HepG2 (cell line): ENCODE measurements around the gene SLC38A1. TPM values are rescaled to one million over a fixed set of nuclear protein-coding genes. Genes with fewer than 3 reads are reported as not detected.

Source experiments
- ATAC-seq: fragments of 200-7000 bp; cut with Tn5 transposase; 3 replicates; pipeline ENCODE4 v1.9.1; 2020; ENCODE audit warnings: mild to moderate bottlenecking, moderate library complexity
- BruUV-seq: library from RNA; stranded (reverse); fragments of 400-500 nt; replicated peaks from 2 replicates; lab custom pipeline; 2021; lab: Mats Ljungman, UMichigan
- CTCF ChIA-PET: fragments of 300-600 bp; formaldehyde crosslinking; extraction: SDS; loops from one replicate; lab custom pipeline; 2021; ENCODE audit warnings: low total read pairs, inconsistent platforms, low intra/inter-chr PET ratio; lab: Yijun Ruan, JAX
- POLR2A ChIA-PET: fragments of 350-600 bp; sonication (Branson Sonifier 250); formaldehyde crosslinking; loops from one replicate; lab custom pipeline; 2020; ENCODE audit warnings: antibody characterized with exemption, inconsistent platforms; lab: Yijun Ruan, JAX
- DNase-seq: peaks from one replicate; pipeline ENCODE4 v3.0.0-alpha.2; 2015; ENCODE audit warnings: low spot score
- FAIRE-seq: peaks from 3 replicates; lab custom pipeline; 2011; peaks lifted over from hg19 to GRCh38; lab: Jason Lieb, UNC
- H2AFZ ChIP-seq: one replicate; pipeline ENCODE4 v1.6.1; 2011; ENCODE audit warnings: low read length, inconsistent platforms
- H3K27ac ChIP-seq: fragments of 300-600 bp; 3 replicates; pipeline ENCODE4 v1.8.0; 2011; ENCODE audit warnings: mixed run types, mild to moderate bottlenecking, mixed read lengths, low read length, inconsistent platforms; ENCODE audit not compliant: insufficient read depth; ENCODE audit errors: extremely low read length
- H3K27me3 ChIP-seq, 2 experiments: fragments of 200-600 bp in 1 of 2; 2 replicates in 1 of 2; 3 replicates in 1 of 2; pipeline versions ENCODE4 v1.6.0 to v1.8.0; 2011; ENCODE audit warnings: low read length in 2 of 2, mild to moderate bottlenecking in 2 of 2, moderate library complexity in 2 of 2, inconsistent platforms in 1 of 2; ENCODE audit not compliant: insufficient read depth in 2 of 2, control insufficient read depth in 1 of 2
- H3K36me3 ChIP-seq, 2 experiments: fragments of 200-600 bp in 1 of 2; replicated peaks in 1 of 2; 2 replicates in 1 of 2; 3 replicates in 1 of 2; pipeline versions ENCODE4 v1.5.1 to v1.8.0; 2011; ENCODE audit warnings: low read length in 2 of 2, inconsistent platforms in 1 of 2; ENCODE audit not compliant: insufficient read depth in 2 of 2, control insufficient read depth in 1 of 2
- H3K4me1 ChIP-seq: 2 replicates; pipeline ENCODE4 v1.5.1; 2012; ENCODE audit warnings: low read length, inconsistent platforms; ENCODE audit not compliant: insufficient read depth
- H3K4me2 ChIP-seq: 2 replicates; pipeline ENCODE4 v1.6.0; 2011; ENCODE audit warnings: low read depth, low read length, inconsistent platforms
- H3K4me3 ChIP-seq, 3 experiments: fragments of 200-600 bp in 1 of 3; sonication (generic), shearing (Covaris generic) in 1 of 3; replicated peaks in 1 of 3; 2 replicates each; pipeline ENCODE4 v1.5.1; 2011 to 2016; ENCODE audit warnings: low read length in 3 of 3, inconsistent platforms in 2 of 3, low read depth in 2 of 3, mild to moderate bottlenecking in 2 of 3, control low read depth in 1 of 3, mixed read lengths in 1 of 3; ENCODE audit not compliant: insufficient read depth in 1 of 3
- H3K79me2 ChIP-seq: one replicate; pipeline ENCODE4 v1.6.1; 2011; ENCODE audit warnings: low read length, inconsistent platforms; ENCODE audit not compliant: insufficient read depth
- H3K9ac ChIP-seq: 2 replicates; pipeline ENCODE4 v1.6.0; 2011; ENCODE audit warnings: mild to moderate bottlenecking, low read depth, low read length, inconsistent platforms; ENCODE audit not compliant: insufficient read depth
- H3K9me3 ChIP-seq: 2 replicates; pipeline ENCODE4 v1.5.1; 2012; ENCODE audit warnings: mild to moderate bottlenecking, low read length
- H4K20me1 ChIP-seq: 2 replicates; pipeline ENCODE4 v1.6.0; 2011; ENCODE audit warnings: inconsistent platforms, mild to moderate bottlenecking, low read length, moderate library complexity; ENCODE audit not compliant: insufficient read depth
- CAMTA2 ChIP-seq: sonication (generic); formaldehyde crosslinking; IDR thresholded peaks from 2 replicates; pipeline ENCODE4 v1.4.0; 2020; ENCODE audit warnings: mild to moderate bottlenecking, missing genetic modification reagents, borderline replicate concordance
- FIP1L1 ChIP-seq: fragments of 200-400 bp; formaldehyde crosslinking; IDR thresholded peaks from 2 replicates; pipeline ENCODE4 v1.6.1; 2018; ENCODE audit warnings: low read depth, mild to moderate bottlenecking, low read length, moderate library complexity, borderline replicate concordance; ENCODE audit not compliant: insufficient read depth
- FOXC1 ChIP-seq: sonication (generic); formaldehyde crosslinking; IDR thresholded peaks from 2 replicates; pipeline ENCODE4 v1.8.0; 2022; ENCODE audit warnings: mild to moderate bottlenecking, missing genetic modification reagents, borderline replicate concordance
- SATB2 ChIP-seq: sonication (generic); formaldehyde crosslinking; IDR thresholded peaks from 2 replicates; pipeline ENCODE4 v1.5.0; 2020; ENCODE audit warnings: missing genetic modification reagents
- ZNF468 ChIP-seq: sonication (generic); formaldehyde crosslinking; IDR thresholded peaks from 2 replicates; pipeline ENCODE4 v1.8.0; 2022; ENCODE audit warnings: mild to moderate bottlenecking, moderate library complexity, missing genetic modification reagents
- ZNF879 ChIP-seq: sonication (generic); formaldehyde crosslinking; IDR thresholded peaks from 2 replicates; pipeline ENCODE4 v1.8.1; 2023; ENCODE audit warnings: missing genetic modification reagents
- ZSCAN12 ChIP-seq: sonication (generic); formaldehyde crosslinking; IDR thresholded peaks from 2 replicates; pipeline ENCODE4 v1.9.0; 2021; ENCODE audit warnings: mild to moderate bottlenecking, missing genetic modification reagents
- WGBS: methylation state at CpG from one replicate; pipeline ENCODE4 v1.1.6; 2017; ENCODE audit warnings: low lambda C conversion rate; 5-methylcytosine and 5-hydroxymethylcytosine counted together
- in situ Hi-C: cut with HindIII; loops from 2 replicates; pipeline ENCODE4 v1.10.0; 2017; ENCODE audit warnings: low pct_unique_long_range_greater_than_20kb; ENCODE audit not compliant: extremely low pct_ligation_motif_present
- intact Hi-C: fragments of 100-400 bp; cut with micrococcal nuclease; formaldehyde crosslinking; loops from one replicate; pipeline ENCODE4 v1.10.0; 2022; ENCODE audit not compliant: unreplicated experiment
- polyA plus RNA-seq, 8 experiments: library from polyadenylated mRNA; depleted of rRNA in 3 of 8; stranded (reverse) in 7 of 8; unstranded in 1 of 8; fragments of >200 nt; fragmentation: Illumina TruSeq in 4 of 8; extraction: Trizol in 4 of 8; gene quantifications; 2 replicates each; pipeline versions ENCODE4 v1.2.1 to v1.2.3, GENCODE V29; 2011 to 2016; ENCODE audit warnings: low read depth in 4 of 8, missing spikeins in 1 of 8, mixed read lengths in 1 of 8; ENCODE audit not compliant: insufficient read depth in 1 of 8
- total RNA-seq, 5 experiments: library from RNA; depleted of rRNA; stranded (reverse); fragments of >200 nt; fragmentation: Illumina TruSeq; extraction: Trizol; gene quantifications; 2 replicates each; pipeline ENCODE4 v1.2.3, GENCODE V29; 2016; ENCODE audit warnings: low read depth in 1 of 5
- TF ChIP-seq, protein P1 (sequence below): sonication (generic); formaldehyde crosslinking; IDR thresholded peaks from 2 replicates; pipeline ENCODE4 v1.4.0; 2020; ENCODE audit warnings: low read depth, mild to moderate bottlenecking, missing genetic modification reagents
- TF ChIP-seq, protein P2 (sequence below): sonication (generic); formaldehyde crosslinking; IDR thresholded peaks from 2 replicates; pipeline ENCODE4 v1.4.0; 2020; ENCODE audit warnings: low read depth, missing genetic modification reagents
- TF ChIP-seq, protein P3 (sequence below): sonication (generic); formaldehyde crosslinking; IDR thresholded peaks from 2 replicates; pipeline ENCODE4 v1.4.0; 2020; ENCODE audit warnings: missing genetic modification reagents
- TF ChIP-seq, protein P4 (sequence below): sonication (generic); formaldehyde crosslinking; IDR thresholded peaks from 2 replicates; pipeline ENCODE4; 2020; ENCODE audit warnings: missing genetic modification reagents, mild to moderate bottlenecking, borderline replicate concordance

SLC38A1 gene
- total and polyA plus RNA-seq, 2 of the 13 experiments (the other 11 are each of a cell fraction or from before 2014, with no cell fraction given), result 47.0 to 50.6 TPM

DNA sequence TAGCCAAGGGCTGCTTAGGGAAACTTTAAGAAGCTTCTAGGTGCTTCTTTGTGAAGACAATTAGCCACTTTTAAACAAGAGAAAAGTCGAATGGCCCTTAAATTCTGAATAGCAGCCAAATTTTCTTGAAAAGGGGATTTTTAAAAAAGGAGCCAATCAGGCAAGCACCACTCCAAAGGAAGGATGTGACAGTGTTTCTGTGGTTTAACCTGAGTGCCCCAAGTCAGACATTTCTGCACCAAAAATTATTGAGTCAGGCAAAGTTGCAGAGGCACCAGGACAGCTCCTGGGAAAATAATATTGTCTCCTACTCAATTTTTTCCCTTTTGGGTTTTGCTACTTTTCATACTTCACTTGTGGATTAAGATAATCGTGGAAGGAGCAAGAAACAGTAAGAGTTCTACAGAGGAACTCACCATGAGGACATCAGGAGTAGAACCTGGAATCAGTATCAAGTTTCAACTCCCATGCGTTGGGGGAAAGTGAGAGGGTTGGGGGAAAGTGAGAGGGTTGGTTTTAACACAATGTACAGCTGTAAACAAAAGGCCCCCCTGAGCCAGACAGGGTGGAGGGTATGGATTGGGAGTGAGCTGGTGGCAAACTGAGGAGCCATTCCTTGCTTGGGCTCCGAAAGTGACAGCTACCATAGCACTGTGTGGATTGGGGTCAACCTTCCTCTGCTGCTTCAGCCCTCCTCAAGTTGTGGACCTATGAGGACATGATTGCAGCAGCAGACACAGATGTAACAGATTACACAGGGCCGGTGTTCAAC, 90.8 kb downstream of the SLC38A1 start:
- no peaks in the 10 kb centered on the region for H3K79me2 ChIP-seq
- no peak overlapping the region for H2AFZ ChIP-seq
- 0 out of 2 replicates have a peak, but pooled peaks cover 6% of the 10 kb centered on the region for H3K4me1 ChIP-seq
- no peak for DNase-seq
- no TSS peak for BruUV-seq
- H3K9ac ChIP-seq, result no peak overlapping the region
- H3K4me3 ChIP-seq, result no peak overlapping the region
- no peak for FAIRE-seq
- 42% methylated on average over 5 of the region's 5 CpGs for WGBS
- H3K27ac ChIP-seq, result no peak overlapping the region
- no peaks in the 10 kb centered on the region for H3K9me3 ChIP-seq
- ChIA-PET POLR2A (no interaction called here), CTCF (no interaction called here)
- no peaks in the 10 kb centered on the region for H4K20me1 ChIP-seq
- H3K36me3 ChIP-seq, result no peaks in the 10 kb centered on the region
- peak; percentile 28 for ATAC-seq
- H3K4me2 ChIP-seq, result no peak overlapping the region
- intact Hi-C loops, result no loop called here
- in situ Hi-C loops, result no loop called here
- no peaks in the 10 kb centered on the region for H3K27me3 ChIP-seq
- TF ChIP-seq ZNF468 (CRISPR knock-in tag) (no peak), FOXC1 (CRISPR knock-in tag) (no peak), ZNF879 (CRISPR knock-in tag) (no peak), ZSCAN12 (CRISPR knock-in tag) (no peak), FIP1L1 (no peak), CAMTA2 (CRISPR knock-in tag) (no peak), SATB2 (CRISPR knock-in tag) (no peak)
- TF ChIP-seq, protein P1, sequence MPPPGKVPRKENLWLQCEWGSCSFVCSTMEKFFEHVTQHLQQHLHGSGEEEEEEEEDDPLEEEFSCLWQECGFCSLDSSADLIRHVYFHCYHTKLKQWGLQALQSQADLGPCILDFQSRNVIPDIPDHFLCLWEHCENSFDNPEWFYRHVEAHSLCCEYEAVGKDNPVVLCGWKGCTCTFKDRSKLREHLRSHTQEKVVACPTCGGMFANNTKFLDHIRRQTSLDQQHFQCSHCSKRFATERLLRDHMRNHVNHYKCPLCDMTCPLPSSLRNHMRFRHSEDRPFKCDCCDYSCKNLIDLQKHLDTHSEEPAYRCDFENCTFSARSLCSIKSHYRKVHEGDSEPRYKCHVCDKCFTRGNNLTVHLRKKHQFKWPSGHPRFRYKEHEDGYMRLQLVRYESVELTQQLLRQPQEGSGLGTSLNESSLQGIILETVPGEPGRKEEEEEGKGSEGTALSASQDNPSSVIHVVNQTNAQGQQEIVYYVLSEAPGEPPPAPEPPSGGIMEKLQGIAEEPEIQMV (CRISPR knock-in tag), result no peak
- TF ChIP-seq, protein P2, sequence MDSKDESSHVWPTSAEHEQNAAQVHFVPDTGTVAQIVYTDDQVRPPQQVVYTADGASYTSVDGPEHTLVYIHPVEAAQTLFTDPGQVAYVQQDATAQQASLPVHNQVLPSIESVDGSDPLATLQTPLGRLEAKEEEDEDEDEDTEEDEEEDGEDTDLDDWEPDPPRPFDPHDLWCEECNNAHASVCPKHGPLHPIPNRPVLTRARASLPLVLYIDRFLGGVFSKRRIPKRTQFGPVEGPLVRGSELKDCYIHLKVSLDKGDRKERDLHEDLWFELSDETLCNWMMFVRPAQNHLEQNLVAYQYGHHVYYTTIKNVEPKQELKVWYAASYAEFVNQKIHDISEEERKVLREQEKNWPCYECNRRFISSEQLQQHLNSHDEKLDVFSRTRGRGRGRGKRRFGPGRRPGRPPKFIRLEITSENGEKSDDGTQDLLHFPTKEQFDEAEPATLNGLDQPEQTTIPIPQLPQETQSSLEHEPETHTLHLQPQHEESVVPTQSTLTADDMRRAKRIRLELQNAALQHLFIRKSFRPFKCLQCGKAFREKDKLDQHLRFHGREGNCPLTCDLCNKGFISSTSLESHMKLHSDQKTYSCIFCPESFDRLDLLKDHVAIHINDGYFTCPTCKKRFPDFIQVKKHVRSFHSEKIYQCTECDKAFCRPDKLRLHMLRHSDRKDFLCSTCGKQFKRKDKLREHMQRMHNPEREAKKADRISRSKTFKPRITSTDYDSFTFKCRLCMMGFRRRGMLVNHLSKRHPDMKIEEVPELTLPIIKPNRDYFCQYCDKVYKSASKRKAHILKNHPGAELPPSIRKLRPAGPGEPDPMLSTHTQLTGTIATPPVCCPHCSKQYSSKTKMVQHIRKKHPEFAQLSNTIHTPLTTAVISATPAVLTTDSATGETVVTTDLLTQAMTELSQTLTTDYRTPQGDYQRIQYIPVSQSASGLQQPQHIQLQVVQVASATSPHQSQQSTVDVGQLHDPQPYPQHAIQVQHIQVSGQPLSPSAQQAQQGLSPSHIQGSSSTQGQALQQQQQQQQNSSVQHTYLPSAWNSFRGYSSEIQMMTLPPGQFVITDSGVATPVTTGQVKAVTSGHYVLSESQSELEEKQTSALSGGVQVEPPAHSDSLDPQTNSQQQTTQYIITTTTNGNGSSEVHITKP (CRISPR knock-in tag), result no peak
- TF ChIP-seq, protein P3, sequence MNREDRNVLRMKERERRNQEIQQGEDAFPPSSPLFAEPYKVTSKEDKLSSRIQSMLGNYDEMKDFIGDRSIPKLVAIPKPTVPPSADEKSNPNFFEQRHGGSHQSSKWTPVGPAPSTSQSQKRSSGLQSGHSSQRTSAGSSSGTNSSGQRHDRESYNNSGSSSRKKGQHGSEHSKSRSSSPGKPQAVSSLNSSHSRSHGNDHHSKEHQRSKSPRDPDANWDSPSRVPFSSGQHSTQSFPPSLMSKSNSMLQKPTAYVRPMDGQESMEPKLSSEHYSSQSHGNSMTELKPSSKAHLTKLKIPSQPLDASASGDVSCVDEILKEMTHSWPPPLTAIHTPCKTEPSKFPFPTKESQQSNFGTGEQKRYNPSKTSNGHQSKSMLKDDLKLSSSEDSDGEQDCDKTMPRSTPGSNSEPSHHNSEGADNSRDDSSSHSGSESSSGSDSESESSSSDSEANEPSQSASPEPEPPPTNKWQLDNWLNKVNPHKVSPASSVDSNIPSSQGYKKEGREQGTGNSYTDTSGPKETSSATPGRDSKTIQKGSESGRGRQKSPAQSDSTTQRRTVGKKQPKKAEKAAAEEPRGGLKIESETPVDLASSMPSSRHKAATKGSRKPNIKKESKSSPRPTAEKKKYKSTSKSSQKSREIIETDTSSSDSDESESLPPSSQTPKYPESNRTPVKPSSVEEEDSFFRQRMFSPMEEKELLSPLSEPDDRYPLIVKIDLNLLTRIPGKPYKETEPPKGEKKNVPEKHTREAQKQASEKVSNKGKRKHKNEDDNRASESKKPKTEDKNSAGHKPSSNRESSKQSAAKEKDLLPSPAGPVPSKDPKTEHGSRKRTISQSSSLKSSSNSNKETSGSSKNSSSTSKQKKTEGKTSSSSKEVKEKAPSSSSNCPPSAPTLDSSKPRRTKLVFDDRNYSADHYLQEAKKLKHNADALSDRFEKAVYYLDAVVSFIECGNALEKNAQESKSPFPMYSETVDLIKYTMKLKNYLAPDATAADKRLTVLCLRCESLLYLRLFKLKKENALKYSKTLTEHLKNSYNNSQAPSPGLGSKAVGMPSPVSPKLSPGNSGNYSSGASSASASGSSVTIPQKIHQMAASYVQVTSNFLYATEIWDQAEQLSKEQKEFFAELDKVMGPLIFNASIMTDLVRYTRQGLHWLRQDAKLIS (CRISPR knock-in tag), result no peak
- TF ChIP-seq, protein P4, sequence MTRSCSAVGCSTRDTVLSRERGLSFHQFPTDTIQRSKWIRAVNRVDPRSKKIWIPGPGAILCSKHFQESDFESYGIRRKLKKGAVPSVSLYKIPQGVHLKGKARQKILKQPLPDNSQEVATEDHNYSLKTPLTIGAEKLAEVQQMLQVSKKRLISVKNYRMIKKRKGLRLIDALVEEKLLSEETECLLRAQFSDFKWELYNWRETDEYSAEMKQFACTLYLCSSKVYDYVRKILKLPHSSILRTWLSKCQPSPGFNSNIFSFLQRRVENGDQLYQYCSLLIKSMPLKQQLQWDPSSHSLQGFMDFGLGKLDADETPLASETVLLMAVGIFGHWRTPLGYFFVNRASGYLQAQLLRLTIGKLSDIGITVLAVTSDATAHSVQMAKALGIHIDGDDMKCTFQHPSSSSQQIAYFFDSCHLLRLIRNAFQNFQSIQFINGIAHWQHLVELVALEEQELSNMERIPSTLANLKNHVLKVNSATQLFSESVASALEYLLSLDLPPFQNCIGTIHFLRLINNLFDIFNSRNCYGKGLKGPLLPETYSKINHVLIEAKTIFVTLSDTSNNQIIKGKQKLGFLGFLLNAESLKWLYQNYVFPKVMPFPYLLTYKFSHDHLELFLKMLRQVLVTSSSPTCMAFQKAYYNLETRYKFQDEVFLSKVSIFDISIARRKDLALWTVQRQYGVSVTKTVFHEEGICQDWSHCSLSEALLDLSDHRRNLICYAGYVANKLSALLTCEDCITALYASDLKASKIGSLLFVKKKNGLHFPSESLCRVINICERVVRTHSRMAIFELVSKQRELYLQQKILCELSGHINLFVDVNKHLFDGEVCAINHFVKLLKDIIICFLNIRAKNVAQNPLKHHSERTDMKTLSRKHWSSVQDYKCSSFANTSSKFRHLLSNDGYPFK, result no peak
